Fibroblast of skin of left quadriceps (primary cell): ENCODE data around the gene TRIM28.
"Not testable (repeated sequence)": the region's sequence is repeated elsewhere in the genome, so short reads cannot be mapped to it uniquely, and the experiment has no call there.

ENCODE experiments used
- DNase-seq, 2 experiments: peaks; one replicate each; pipeline ENCODE4 v3.0.0-alpha.2; 2013; ENCODE audit warnings: low read depth in 2 of 2

Gene TRIM28

DNA sequence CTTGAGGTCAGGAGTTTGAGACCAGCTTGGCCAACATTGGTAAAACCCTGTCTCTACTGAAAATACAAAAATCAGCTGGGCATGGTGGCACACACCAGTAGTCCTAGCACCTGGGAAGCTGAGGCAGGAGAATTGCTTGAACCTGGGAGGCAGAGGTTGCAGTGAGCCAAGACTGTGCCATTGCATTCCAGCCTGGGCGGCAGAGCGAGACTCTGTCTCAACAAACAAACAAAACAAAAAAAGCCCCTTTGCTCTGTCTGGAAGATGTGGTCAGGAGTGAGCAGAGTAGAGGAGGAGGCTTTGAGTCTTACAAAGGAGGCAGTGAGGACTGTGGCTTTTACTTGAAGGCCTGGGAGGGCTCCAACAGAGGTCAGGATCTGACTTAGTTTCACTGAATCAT lies 33.7 kb downstream of the TRIM28 start:
- not testable (repeated sequence) for DNase-seq

GRCh38 chr19:58578012-58578925 lies 34.4 kb downstream of the TRIM28 start:
- no peak for DNase-seq

DNA sequence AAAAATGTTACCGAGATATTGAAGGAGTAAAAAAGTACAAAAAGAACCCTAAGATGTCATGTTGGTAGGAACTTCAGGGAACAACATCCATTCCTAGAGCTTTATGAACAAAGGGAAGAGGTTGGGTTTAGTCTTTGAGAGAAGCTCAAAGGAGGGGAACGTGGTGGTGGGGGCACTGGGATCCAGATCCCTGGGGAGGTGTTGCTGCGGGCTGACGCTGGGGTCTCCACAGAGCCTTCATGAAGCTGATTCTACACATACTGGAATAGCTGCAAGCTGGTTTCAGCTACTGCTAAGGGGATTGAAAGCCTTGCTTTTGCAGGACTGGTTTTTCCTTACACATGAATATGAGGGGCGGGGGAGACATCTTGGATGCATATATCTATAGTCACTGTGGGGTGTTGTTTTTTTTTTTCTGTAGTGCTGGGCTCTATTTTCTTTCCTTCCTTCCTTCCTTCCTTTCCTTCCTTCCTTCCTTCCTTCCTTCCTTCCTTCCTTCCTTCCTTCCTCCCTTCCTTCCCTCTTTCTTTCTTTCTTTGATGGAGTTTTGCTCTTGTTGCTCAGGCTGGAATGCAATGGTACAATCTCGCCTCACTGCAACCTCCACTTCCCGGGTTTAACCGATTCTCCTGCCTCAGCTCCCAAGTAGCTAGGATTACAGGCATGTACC lies 35.7 kb downstream of the TRIM28 start:
- no peak for DNase-seq

DNA sequence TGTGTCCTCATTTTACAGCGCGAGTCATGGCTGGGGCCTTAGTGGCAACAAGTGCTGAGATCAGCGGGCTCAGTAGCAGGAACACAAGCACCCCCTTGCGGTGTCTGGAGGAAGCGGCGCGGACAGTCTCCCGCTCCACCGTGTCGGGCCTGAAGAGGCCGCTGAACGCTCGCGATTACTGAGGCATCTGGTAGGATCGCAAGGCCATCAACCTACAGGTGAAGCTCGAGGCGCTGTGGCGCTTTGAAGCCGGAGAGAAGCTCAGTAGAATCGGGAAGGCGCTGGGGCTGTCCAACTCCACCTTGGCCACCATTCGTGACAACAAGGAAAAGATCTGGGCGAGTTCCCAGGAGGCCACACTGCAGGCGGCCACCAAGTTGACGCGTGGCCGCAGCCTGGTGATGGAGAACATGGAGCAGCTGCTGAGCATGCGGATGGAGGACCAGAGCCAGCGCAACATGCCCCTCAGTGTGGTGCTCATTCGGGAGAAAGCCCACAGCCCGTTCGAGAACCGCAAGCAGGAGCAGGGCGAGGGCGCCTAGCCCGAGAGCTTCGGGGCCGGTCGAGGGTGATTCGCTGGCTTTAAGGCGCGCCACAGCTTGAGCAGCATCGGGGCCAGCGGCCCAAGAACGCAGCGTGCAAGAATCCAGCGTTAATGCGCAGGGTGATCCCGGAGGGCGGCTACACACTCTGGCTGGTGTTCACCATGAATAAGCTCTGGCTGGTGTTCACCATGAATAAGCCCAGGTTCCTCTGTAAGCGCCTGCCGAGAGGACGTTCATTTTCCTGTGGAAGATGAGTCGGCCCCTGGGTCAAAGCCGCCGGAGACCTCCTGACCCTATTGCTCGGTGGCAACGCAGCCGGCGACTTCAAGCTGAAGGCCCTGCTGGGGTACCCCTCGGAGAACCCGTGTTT lies 37.6 kb downstream of the TRIM28 start:
- peak; percentile 61 to 65 for DNase-seq

DNA sequence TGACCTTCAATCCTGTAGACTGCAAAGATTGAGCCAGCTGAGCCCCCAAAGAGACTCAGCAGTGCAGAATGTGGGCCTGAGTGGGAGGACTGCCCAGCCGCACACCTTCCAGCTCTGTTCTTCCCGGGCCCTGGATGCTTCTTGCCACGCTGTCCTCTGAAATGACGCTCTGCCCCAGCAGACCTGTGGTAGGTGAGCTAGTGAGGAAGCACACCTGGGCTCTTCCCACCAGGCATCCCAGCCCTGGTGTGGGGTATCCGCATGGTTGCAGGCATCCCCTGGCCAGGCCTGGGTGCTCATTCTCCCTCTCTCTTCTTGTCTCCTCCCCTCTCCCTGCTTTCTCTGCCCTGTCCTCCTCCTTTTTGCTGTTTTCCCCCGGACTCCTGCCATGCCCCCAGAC lies 39.1 kb downstream of the TRIM28 start:
- DNase-seq, result no peak

- DNase-seq, result no peak
These were observed 40.9 kb downstream of the TRIM28 start for GRCh38 chr19:58584498-58585441.

DNA sequence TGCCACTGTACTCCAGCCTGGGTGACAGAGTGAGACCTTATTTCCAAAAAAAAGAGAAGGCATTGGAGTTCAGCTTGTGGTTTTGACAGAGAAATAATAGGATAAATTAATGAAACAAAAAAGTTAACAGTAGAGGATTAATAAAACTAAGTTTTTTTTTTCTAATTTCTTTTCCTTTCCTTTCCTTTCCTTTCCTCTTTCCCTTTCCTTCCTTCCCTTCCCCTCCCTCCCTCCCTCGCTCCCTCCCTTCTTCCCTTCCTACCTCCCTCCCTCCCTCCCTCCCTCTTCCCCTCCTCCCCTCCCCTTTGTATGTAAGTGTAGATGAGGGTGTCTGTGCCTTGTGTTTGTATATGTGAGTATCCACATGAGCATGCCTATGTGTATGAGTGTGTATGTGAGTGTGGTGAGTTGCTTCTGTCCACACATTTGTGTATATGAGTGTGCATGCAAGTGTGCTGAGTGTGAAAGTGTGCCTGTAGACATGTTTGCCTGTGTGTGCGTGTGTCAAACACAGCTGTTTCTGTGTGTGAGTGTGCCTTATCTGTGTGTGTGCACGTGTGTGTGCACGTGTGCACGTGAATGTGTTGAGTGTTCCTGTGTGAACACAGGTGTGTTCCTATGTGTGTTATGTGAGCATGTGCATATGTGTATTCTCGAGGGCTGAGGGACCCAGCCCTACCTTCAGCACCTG lies 41.7 kb downstream of the TRIM28 start:
- DNase-seq, result no peak

DNA sequence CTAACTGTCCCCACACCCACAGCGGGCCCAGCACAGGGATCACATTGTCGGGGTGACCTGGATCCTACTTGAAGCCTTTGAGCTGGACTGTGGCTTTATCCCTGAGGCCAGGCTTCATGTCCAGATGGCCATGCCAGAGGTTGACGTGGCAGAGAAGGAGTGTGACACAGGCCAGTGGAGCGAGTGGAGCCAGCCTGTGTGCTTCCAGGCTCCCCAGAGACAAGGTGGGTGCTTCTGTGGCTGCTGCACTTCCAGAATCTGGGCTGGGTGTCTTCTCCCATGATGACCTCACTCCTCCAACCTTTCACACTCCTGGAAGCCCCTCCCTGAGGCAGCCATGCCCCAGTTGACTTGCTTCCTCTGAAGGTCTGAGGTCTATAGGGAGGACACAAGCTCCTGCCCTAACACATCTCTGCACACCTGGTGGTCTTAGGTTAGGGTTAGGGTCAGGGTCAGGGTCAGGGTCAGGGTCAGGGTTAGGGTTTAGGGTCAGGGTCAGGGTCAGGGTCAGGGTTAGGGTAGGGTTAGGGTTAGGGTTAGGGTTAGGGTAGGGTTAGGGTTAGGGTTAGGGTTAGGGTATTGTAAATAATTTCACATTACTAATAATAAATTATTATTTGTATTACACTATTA lies 42.4 kb downstream of the TRIM28 start:
- no peak for DNase-seq
